Kidney tubule cell (primary cell): Measurements from ENCODE around the gene ISOC2.
"Not testable (repeated sequence)": the region's sequence is repeated elsewhere in the genome, so short reads cannot be mapped to it uniquely, and the experiment has no call there.

Experiments used
- DNase-seq: peaks from one replicate; pipeline ENCODE4 v3.0.0-alpha.2; 2018; ENCODE audit warnings: low spot score

The ISOC2 gene, protein sequence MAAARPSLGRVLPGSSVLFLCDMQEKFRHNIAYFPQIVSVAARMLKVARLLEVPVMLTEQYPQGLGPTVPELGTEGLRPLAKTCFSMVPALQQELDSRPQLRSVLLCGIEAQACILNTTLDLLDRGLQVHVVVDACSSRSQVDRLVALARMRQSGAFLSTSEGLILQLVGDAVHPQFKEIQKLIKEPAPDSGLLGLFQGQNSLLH

DNA sequence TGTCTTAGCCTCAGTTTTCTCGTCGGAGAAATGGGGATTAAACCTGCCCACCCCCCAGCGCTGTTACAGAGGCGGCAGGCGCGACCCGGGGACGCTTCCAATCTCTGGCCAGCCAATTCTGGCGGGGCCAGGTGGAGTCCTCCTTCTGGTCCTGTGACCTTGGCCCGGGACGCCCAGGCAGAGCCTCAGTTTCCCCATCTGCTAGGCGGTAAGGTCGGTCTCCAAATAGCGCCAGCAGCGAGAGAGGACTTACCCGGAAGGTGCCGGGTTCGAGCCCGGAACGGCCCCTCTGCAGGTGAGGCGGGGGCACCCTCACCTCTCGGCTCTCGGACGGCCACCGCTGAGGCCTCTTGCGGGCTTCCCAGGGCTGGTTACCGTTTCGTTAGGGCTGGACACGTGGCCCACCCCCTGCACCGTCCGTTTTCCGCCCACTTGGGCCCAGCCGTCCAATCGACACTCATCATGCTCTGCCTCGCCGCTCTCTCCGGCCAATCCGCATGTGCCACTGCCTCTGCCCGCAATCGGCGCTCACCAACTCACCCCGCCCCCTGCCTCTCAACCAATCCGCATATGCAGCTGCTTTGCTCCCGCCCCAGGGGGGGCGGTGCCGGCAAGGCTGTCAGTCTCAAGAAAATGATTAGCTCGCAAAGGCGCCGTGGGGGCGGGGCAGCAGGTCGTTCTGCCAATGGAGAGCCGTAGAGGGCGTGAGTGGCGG lies at the start of gene ISOC2:
TSS of gene ISOC2 (minus strand) at position 384 of the 715 bp plus-strand sequence. CDS start 5,156 bp downstream, outside the sequence.
- DNase-seq, result peak; percentile 100

DNA sequence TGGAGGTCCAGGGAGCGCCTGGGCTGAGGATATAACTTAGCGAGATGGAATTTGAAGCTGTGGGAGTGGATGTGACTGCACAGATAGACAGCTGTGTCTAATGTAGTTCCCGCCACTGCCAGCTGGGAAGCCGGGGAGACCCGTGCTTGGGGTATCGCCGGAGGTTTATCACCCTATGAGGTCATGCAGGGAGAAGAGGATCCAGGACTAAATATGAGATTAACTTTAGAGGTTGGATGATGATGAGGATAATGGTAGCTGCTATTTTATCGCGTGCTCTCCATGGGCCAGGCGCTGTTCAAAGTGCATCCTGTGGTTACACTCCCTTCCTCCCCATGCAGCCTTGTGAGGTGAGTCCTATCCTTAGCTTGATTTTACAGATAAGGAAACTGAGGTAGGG lies 46.7 kb upstream of the ISOC2 start:
- no peak for DNase-seq

DNA sequence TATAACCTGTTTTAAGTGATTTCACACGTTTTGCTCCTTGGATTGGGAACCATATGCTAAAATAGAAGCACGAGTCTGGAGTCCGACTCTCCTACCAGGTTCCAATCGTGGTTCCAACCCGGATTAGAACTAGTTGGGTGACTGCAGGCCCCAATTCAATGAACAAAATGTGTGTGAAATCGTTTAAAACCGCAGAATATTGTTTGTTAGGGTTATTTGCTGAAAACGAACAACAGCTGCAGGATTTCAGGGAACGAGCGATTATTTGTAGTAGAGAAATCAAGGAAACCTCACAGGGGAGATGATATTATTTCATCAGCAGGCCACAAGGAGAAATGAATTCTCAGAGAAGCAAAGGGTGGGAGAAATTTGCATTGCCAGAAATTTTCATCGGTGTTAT lies 43.5 kb upstream of the ISOC2 start:
- DNase-seq, result no peak

DNA sequence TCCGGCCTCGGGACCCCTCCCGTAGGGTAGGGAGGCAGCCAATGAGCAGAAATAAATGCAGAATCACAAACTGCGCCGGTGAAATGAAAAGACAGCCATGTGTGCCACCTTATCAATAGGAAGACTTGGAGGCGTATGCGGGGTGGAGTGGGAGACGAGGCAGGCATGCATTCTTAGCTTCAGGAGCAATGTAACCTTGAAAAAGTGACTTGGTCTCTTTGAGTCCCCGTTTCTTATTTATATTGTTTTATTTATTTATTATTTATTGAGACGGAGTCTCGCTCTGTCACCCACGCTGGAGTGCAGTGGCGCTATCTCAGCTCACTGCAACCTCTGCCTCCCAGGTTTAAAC lies 42.8 kb upstream of the ISOC2 start:
- DNase-seq, result no peak

DNA sequence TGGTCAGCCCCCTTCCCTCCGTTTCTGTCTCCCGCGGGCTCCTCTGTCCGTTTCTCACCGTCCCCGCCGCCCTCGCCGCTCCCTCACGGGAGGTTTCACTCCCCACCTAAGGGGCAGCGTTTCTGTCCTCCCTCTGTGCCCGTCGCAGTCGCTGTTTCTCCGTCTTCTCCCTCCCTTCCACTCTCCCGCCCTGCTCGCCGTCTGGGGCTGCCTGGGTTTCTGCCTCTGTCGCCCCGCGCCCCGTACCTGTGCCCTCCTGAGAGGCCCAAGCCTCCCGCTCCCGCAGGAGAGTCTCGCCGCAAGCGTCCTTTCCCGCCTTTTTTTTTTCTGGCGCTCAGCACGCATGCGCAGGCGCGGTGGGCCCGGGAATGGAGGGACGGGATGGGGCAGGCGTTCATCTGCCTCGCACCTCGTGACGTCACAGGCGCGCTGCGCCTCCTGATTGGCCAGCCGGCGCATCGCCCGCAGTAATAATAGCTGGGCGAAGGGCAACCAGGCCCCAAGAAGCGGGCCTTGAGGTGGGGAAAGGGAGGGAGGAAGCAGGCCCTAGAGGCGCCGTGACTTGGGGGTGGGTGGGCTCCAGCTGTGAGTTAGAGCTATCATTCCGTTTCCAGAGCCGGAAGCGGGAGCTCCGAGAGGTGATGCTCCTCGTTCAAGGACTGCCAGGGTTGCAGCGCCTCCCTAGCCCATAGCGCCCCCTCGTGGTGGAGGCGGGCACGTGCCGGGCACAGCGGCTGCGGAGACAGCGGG lies 42.2 kb upstream of the ISOC2 start:
- peak; percentile 91 for DNase-seq

DNA sequence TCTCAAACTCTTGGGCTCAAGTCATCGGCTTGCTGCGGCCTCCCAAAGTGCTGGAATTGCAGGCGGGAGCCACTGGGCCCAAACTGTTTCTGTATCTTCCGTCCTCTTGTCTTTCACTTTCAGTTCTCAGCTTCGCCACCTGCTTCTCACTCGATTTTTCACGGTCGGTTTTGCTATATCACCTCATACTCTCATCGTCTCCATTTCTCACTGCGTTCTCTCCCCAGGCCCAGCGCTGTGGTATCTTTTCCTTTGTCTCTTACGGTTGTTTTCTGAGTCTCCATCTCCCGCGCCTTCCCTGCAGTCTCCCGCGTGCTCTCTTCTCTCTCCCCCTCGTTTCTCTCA lies 41.7 kb upstream of the ISOC2 start:
- no peak for DNase-seq

DNA sequence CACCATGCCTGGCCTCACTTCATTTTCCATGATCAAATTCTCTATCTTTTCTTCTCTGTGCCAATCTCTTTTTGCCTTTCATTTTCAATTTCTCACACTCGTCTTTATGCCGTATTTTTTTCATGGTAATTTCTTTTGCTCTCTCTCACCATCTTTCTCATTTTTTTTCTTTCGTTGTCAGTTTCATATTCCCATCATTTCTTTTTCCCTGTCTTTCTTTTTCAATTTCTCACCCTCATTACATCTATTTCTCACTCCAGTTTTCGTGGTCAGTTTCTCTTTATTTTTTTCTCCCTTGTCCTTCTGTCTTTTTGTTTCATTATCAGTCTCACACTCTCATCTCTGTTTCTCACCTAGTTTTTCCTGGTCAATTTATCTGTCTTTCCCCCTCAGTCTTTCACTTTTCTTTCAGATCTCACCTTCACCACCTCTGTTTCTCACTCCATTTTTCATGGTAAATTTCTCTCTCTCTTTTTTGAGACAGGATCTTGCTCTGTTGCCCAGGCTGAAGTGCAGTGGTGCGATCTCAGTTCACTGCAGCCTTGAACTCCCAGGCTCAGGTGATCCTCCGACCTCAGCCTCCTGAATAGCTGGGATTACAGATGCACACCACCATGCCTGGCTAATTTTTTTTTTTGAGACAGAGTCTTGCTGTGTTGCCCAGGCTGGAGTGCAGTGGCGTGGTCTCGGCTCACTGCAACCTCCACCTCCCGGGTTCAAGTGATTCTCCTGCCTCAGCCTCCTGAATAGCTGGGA lies 40.9 kb upstream of the ISOC2 start:
- DNase-seq, result no peak

DNA sequence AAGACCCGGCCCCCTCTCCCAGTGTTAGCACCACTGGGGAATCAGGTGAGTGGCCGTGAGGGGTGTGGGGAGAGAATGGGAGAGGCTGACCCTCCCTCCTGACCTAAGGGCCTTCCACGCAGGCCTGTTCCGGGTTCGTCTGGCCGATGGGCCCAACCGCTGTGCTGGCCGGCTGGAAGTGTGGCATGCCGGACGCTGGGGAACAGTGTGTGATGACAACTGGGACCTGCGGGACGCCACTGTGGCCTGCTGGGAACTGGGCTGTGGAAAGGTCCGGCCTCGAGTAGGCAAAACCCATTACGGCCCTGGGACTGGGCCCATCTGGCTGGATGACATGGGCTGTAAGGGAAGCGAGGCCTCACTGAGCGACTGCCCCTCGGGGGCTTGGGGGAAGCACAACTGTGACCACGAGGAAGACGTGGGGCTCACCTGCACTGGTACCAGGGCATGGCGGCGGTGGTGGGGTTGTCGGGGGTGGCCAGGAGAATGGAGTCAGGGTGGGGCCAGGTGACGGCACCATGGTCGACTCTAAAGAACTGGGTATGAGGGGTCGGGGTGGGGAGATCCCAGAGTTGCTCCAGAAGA lies 39.0 kb upstream of the ISOC2 start:
- no peak for DNase-seq

DNA sequence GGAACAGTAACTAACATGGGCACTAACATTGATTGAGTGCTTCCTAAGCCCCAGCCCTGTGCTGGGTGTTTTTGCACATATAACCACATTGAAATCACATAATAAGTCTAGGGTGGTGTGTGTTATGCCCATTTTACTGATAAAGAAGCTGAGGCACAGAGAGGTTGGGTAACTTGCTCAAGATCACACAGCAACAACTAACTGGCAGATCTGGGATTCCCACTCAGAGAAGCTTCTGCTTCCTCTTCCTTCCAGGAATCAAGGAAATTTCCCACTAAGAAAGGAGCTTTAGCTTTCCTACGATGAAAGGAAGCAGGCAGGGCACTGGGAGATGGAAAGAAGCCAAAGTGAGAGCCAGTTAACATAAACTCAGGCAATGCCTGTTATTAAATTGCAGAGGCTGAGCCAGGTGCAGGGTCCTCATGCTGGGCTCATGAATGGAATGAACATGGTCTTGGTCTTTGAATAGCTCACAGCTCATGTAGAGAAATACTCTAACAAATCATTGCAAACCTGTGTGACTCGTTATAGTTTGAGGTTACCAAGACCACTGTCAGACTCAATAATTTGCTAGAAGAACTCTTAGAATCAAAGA lies 36.9 kb upstream of the ISOC2 start:
- DNase-seq, result no peak

DNA sequence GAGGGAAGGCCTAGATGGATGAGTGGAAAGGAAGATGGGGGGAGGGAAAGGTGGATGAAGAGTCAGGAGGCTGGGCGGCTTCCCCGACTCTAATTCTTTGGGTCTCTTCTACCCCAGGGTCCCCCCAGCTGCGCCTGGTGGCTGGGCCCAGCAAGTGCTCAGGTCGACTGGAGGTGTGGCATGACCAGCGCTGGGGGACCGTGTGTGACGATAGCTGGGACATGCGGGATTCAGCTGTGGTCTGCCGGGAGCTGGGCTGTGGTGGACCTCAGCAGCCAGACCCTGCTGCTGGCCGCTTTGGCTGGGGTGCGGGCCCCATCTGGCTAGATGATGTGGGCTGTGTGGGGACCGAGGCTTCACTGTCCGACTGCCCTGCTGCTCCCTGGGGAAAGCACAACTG lies 36.3 kb upstream of the ISOC2 start:
- no peak for DNase-seq

DNA sequence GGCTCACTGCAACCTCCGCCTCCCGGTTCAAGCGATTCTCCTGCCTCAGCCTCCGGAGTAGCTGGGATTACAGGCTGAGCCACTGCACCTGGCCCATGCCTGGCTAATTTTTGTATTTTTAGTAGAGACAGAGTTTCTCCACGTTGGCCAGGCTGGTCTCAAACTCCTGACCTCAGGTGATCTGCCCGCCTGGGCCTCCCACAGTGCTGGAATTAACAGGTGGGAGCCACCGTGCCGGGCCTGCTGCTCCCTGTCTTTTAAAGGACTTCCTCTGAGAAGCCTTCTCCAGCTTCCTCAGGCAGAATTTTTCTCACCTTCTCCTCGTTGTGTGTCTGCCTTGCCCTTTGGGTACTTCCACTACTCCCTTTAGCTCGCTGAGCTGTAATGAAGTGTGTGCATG lies 35.4 kb upstream of the ISOC2 start:
- DNase-seq, result not testable (repeated sequence)

DNA sequence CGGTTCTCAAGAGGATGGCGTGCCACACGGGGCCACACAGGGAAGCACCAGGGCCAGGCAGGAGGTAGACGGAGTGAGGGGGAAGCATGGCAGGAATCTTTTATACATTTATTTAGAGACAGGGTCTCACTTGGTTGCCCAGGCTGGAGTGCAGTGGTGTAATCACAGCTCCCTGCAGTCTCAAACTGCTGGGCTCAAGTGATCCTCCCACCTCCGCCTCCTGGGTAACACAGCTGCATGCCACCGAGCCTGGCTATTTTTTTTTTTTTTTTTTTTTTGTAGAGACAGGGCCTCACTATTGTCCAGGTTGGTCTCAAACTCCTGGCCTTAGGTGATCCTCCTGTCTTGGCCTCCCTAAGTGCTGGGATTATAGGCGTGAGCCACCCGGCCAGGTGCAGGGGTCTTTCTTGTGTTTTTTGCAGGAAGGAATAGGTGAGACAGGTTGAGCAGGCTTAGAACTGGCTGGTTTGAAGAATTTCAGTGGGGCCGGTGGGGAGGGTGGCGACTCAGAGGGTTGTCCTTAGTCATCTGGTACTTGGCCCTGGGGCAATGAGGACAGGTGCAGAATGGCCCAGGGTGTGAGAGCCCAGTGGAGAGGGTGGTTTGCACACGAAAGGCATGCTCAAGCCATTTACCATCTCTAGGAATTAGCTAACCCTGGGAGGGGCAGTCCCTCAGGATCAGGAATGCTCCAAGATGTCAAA lies 34.4 kb upstream of the ISOC2 start:
- peak; percentile 41 for DNase-seq

DNA sequence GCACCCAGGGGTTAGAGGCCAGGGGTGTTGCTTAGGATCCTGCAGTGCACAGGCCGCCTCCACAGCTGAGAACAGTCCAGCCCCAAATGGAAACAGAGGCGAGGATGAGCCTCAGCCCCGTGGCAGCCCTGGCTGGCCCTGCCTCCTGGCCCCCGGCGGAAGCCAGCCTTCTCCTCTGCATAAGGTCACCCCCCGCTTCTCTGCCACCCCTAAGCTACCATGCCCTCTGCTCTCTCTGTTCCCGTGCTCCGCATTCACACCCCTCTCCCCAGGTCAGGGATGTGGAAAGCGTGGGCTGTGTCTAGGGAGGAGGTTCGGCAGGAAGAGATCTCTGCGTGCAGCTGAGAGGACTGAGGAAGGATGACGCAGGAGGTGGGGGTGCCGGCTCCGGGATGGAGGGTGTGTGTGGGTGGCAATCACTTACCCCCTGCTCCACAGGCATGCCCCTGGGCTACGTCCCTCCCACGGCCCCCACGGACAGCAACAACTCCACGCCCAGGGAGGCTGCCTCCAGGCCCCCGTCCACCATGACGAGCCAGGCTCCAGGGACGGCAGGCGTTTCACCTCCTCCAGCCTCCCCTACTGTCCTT lies 32.8 kb upstream of the ISOC2 start:
- DNase-seq, result no peak

DNA sequence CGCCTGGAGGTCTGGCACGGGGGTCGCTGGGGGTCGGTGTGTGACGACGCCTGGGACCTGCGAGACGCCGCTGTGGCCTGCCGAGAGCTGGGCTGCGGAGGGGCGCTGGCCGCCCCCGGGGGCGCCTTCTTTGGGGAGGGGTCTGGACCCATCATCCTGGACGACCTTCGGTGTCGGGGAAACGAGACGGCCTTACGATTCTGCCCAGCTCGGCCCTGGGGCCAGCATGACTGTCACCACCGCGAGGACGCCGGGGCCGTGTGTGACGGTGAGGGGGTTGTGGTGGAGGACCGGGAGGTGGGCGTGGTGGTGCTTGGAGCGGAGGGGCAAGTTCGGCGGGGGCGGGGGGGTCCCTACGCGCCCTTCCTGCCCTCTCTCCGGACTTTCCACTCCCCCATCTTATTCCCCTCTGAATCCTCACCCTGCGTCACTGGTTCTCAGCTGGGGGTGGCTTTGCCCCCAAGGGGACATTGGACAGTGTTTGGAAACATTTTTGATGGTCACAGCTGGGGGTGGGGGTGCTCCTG lies 32.3 kb upstream of the ISOC2 start:
- no peak for DNase-seq

DNA sequence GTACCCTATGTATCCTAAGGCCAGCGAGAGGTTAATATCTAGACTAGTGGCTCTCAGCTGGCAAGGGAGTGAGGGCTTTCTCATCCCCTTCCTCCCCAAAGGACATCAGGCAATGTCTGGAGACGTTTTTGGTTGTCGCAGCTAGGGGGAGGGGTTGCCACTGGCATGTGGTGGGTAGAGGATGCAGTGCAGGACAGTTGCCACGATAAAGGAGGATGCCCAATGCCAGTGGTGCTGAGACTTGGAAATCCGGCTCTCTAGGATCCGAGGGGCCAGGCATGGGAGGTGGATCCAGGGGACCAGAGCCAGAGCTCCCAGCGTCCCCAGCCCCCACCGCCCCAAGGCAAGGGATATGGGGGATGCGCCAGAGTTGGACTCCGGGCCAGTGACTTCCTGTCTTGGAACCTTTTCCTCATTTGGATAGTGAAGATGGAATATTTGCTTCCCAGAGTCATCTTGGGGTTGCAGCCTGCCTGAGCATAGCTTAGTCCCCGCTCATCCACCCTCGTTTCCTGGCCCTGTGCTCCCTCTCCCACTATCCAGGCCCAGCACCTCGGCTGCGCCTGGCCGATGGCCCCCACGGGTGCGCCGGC lies 31.7 kb upstream of the ISOC2 start:
- no peak for DNase-seq

DNA sequence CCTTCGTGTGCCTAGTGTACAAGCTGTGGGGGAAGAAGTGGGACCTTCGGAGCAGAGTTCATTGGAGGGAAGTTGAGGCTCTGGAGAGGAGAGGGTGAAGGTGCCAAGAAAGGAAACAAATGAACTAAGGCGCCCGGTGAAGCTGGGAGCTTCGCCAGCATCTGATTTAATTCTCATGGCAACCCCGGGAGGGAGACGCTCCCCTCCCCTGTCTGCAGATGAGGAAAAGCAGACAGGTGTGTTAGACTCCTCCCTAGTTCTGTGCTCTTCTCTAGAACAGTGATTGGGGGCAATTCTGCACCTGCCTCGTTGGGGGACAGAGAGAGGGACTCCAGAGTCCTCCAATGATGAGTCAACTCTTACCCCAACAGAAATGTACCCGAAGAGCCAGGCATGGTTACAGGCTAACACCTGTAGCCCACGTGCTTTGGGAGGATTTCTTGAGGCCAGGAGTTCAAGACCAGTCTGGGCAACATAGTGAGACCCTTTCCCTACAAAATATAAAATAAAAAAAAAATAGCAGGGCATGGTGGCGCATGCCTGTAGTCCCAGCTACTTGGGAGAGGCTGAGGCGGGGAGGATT lies 31.0 kb upstream of the ISOC2 start:
- DNase-seq, result no peak

DNA sequence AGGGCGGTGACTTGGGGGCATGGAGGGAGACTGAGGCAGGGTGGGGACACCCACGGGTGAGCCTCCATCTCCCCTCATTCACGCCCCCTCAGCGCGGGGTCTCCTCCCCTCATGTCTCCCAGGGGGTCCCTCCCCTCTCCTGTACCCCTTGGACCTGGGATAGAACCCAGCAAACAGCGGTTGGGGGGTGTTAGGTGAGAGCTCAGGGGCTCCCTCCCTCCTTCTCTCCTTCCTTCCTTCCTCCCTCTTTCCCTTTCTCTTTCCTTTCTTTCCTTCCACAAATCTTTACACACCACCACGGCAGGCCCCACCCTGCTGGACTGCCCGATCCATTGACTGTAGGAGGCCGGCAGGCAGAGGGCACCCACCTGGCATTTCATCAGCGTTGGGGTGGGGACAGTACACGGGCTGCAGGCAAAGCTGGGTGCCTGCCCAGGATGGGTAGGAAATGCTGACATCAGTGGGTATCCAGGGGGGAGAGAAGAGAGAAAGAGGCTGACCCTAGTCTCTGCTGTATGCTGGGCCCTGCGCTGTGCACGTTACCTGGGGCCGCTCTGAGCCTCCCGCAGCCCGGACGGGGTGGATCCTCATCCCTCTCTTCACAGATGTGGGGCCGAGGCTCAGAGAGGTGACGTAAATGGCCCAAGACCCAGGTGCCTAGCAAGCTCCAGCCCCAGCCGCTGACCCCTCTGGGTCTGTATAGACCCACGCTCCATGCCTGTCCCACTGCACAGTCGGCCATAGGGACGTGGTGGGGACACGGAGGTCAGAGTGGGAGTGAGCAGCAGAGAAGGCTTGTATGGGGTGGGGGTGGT lies 30.3 kb upstream of the ISOC2 start:
- DNase-seq, result no peak

DNA sequence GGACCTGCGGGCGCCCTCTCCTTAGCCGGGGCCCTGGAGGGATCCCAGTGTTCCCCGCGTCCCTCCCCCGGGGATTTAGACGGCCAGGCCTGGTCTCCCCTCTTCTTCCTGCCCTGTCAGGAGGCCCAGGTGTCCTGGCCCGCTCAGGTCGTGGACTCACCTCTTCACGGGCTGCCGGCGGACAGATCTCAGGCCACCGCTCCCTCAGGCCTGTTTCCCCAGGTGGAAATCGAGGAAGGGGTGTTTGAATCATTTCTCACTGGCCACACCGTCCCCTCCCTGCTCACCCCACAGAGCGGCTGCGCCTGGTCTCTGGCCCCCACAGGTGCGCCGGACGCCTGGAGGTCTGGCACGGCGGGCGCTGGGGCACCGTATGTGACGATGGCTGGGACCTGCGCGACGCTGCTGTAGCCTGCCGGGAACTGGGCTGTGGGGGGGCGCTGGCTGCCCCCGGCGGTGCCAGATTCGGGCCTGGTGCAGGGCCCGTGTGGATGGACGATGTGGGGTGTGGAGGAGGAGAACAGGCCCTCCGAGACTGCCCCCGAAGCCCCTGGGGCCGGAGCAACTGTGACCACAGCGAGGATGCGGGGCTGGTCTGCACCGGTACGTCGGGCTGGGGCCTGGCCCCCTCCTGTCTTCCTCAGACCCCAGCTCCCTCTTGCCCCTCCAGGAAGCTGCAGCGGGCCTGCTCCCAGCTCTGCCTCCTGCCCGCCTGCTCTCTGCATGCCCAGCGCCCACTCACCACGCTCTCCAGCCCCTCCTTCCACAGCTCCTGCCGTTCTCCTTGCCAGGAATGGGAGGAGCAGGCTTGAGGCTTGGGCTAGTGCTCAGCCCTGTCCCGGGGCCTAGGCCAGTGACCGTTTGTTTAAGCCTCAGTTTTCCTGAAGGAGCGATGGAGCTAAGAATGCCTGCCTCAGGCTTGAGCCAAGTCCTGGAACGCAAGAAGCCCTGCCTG lies 29.3 kb upstream of the ISOC2 start:
- no peak for DNase-seq
